Liver (tissue), 3 donors: ENCODE results near the gene SPTBN1.

ENCODE experiments used
- CTCF ChIP-seq: fragments of 150-350 bp; IDR thresholded peaks from 2 replicates; pipeline ENCODE4 v1.5.1; 2017; ENCODE audit warnings: improper control_type of control experiment, low read depth, low read length; ENCODE audit not compliant: missing input control
- GABPA ChIP-seq, 2 donors: IDR thresholded peaks in 1 of 2; conservative IDR thresholded peaks in 1 of 2; 2 replicates each; pipeline ENCODE4 v1.6.1; 2016; ENCODE audit warnings: antibody characterized with exemption in 2 of 2, mild to moderate bottlenecking in 1 of 2, moderate library complexity in 1 of 2
- MAX ChIP-seq: IDR thresholded peaks from 2 replicates; pipeline ENCODE4 v1.6.1; 2016; ENCODE audit warnings: antibody characterized with exemption
- REST ChIP-seq: IDR thresholded peaks from 2 replicates; pipeline ENCODE4 v1.6.1; 2016; ENCODE audit warnings: antibody characterized with exemption, mild to moderate bottlenecking
- YY1 ChIP-seq: IDR thresholded peaks from 2 replicates; pipeline ENCODE4 v1.6.1; 2016; ENCODE audit warnings: antibody characterized with exemption, mild to moderate bottlenecking
- donor health status: healthy.
- donor health status: healthy.

GRCh38 chr2:54634021-54634420 is 177.9 kb downstream of the SPTBN1 start:
- TF ChIP-seq CTCF, result no peak
- no peak for TF ChIP-seq YY1
- no peak for TF ChIP-seq REST
- no peak for TF ChIP-seq GABPA (IDR thresholded peaks at IDR 0.05 in 1 of 2, conservative IDR thresholded peaks at IDR 0.05 in 1 of 2)
- TF ChIP-seq MAX, result no peak
